Heart right ventricle (tissue), 16 donors: ENCODE measurements around the gene PSMC1. TPM values are rescaled to one million over a fixed set of nuclear protein-coding genes. Genes with fewer than 3 reads are reported as not detected.

Experiments used
- ATAC-seq, 8 donors: fragments of 200-7000 bp; cut with Tn5 transposase; one replicate each; pipeline ENCODE4 v1.9.1; 2020; ENCODE audit warnings: mild to moderate bottlenecking in 8 of 8, moderate library complexity in 8 of 8, moderate number of reproducible peaks in 1 of 8
- DNase-seq, 2 donors: peaks; one replicate each; pipeline ENCODE4 v3.0.0-alpha.2; 2020
- H3K27ac ChIP-seq, 10 donors: fragments of 200-600 bp; sonication (generic) in 2 of 10; one replicate each; pipeline versions ENCODE4 v1.5.0 to v1.8.0; 2020 to 2022; ENCODE audit warnings: mild to moderate bottlenecking in 3 of 10
- H3K27me3 ChIP-seq, 7 donors: fragments of 200-600 bp; one replicate each; pipeline ENCODE4 v1.8.0; 2021 to 2022; ENCODE audit warnings: mild to moderate bottlenecking in 2 of 7
- H3K36me3 ChIP-seq, 9 donors: fragments of 200-600 bp; sonication (generic) in 1 of 9; one replicate each; pipeline versions ENCODE4 v1.5.0 to v1.8.0; 2020 to 2022; ENCODE audit warnings: mild to moderate bottlenecking in 2 of 9
- H3K4me1 ChIP-seq, 9 donors: fragments of 200-600 bp; sonication (generic) in 1 of 9; one replicate each; pipeline versions ENCODE4 v1.5.0 to v1.8.0; 2020 to 2022; ENCODE audit warnings: mild to moderate bottlenecking in 4 of 9
- H3K4me3 ChIP-seq, 10 donors: fragments of 200-600 bp; sonication (generic) in 2 of 10; one replicate each; pipeline versions ENCODE4 v1.5.0 to v1.8.0; 2020 to 2022; ENCODE audit warnings: mild to moderate bottlenecking in 7 of 10, moderate library complexity in 2 of 10
- H3K9me3 ChIP-seq, 11 donors: fragments of 200-600 bp in 10 of 11; sonication (generic) in 2 of 11; one replicate each; pipeline versions ENCODE4 v1.5.0 to v1.8.0; 2013 to 2022; ENCODE audit warnings: mild to moderate bottlenecking in 2 of 11, control low read depth in 1 of 11, moderate library complexity in 1 of 11
- CTCF ChIP-seq, 9 donors: fragments of 200-600 bp; sonication (generic) in 2 of 9; IDR thresholded peaks; one replicate each; pipeline versions ENCODE4 v1.5.0 to v1.8.0; 2021 to 2022; ENCODE audit warnings: antibody characterized with exemption in 9 of 9, mild to moderate bottlenecking in 5 of 9, moderate library complexity in 1 of 9
- WGBS, 2 donors: extraction: QIAGEN DNeasy Blood & Tissue Kit; methylation state at CpG; one replicate each; pipeline ENCODE4 v1.1.7; 2013; ENCODE audit warnings: inconsistent platforms in 1 of 2; 5-methylcytosine and 5-hydroxymethylcytosine counted together
- intact Hi-C, 10 donors: fragments of 100-400 bp; cut with DNase I; formaldehyde crosslinking; loops; one replicate each; pipeline versions ENCODE4 v1.11.1 to v1.14.2; 2022
- polyA plus RNA-seq, 2 donors: library from polyadenylated mRNA; stranded (reverse); fragments of 200-250 nt; gene quantifications; one replicate each; pipeline ENCODE4 v1.2.3, GENCODE V29; 2013
- total RNA-seq, 10 donors: library from RNA; stranded (reverse); fragmentation: NEBNext Ultra II Directional in 3 of 10; extraction: Animal tissue kit (Norgen Biotek cat#: 25700) in 3 of 10; gene quantifications; one replicate each; pipeline versions ENCODE4 v1.2.1 to v1.2.4, GENCODE V29; 2021 to 2023
- donor health status: Arrhythmogenic right ventricular cardiomyopathy.
- donor health status: ischemic (EF 13 %, LVEDD 7.1; RV severe dilation, severe dysfunction).
- donor health status: healthy with polysubstance abuse.
- donor health status: DM: no; HTN: yes; CAD: no.
- donor health status: DM: no; HTN: no; CAD: no.
- donor health status: ischemic (EF 25% LVEDD 6.9; RV normal size, moderate dysfunction).
- donor health status: ischemic (EF 25% LVEDD 5.7; RV mildly dilated, moderate dysfunction).
- donor health status: healthy.
- donor health status: DM: yes; HTN: yes; CAD: no.
- donor health status: Ischemic cardiomyopathy.
- donor health status: ischemic (EF 35%, LVEDD 5.7; RV mildly dilated, moderate dysfunction).
- donor health status: nonischemic (EF 11% LVEDD 7.7; RV severe dilation, severe dysfunction).
- donor health status: DM: yes; HTN: yes; CAD: no.
- donor health status: PGD.
- donor health status: ischemic (EF 29% LVEDD 5.4; RV normal size, mild dysfunction).
- donor health status: nonischemic (EF 23%, LVEDD 6.1; RV moderate dilation, normal function).

The PSMC1 gene
- total and polyA plus RNA-seq, 12 donors = 107 to 226 (median 128) TPM

- Histone ChIP-seq H3K36me3 (peaks cover 0 to 86% (median 43%) of the 10 kb centered on the region in 9 donors), H3K4me3 (no peak overlapping the region), H3K9me3 (no peaks in the 10 kb centered on the region), H3K27me3 (no peaks in the 10 kb centered on the region), H3K4me1 (peaks cover 0 to 37% (median 12%) of the 10 kb centered on the region in 9 donors), H3K27ac (peak overlapping the region in 2 of 10 donors; percentile 15 to 33)
- ATAC-seq = peak in 4 of 8 donors; percentile 10 to 37 (median 22)
- no peak for TF ChIP-seq CTCF (IDR thresholded peaks at IDR 0.05)
- intact Hi-C loops = no loop called here
- no peak for DNase-seq
- WGBS, 2 donors = 80 to 81% methylated on average over 9 of the region's 9 CpGs
Observed at GRCh38 chr14:90274019-90274418, 17.7 kb downstream of the PSMC1 start.

- Histone ChIP-seq H3K9me3 (no peaks in the 10 kb centered on the region), H3K27me3 (no peaks in the 10 kb centered on the region), H3K4me3 (no peak overlapping the region), H3K4me1 (peaks cover 0 to 37% (median 12%) of the 10 kb centered on the region in 9 donors), H3K27ac (peak overlapping the region in 7 of 10 donors; percentile 43 to 87 (median 63)), H3K36me3 (peaks cover 0 to 86% (median 37%) of the 10 kb centered on the region in 9 donors)
- intact Hi-C loops = no loop called here
- no peak for TF ChIP-seq CTCF (IDR thresholded peaks at IDR 0.05)
- WGBS, 2 donors = 59 to 64% methylated on average over 8 of the region's 8 CpGs
- ATAC-seq = peak in 7 of 8 donors; percentile 26 to 84 (median 55)
- DNase-seq = peak in 1 of 2 donors; percentile 41
Observed at GRCh38 chr14:90274808-90275457, 18.6 kb downstream of the PSMC1 start.

GRCh38 chr14:90275458-90275814, 19.1 kb downstream of the PSMC1 start:
- intact Hi-C loops = no loop called here
- H3K27ac ChIP-seq = peak overlapping the region in 8 of 10 donors; percentile 9 to 87 (median 63)
- WGBS, 2 donors = 79 to 82% methylated on average over 9 of the region's 9 CpGs
- H3K27me3 ChIP-seq = no peaks in the 10 kb centered on the region
- ATAC-seq (peak in 2 of 8 donors; percentile 11 to 20), DNase-seq (no peak)
- no peak for TF ChIP-seq CTCF (IDR thresholded peaks at IDR 0.05)
- peaks cover 0 to 86% (median 35%) of the 10 kb centered on the region in 9 donors for H3K36me3 ChIP-seq
- H3K9me3 ChIP-seq = no peaks in the 10 kb centered on the region
- H3K4me3 ChIP-seq = no peak overlapping the region
- H3K4me1 ChIP-seq = peaks cover 0 to 37% (median 12%) of the 10 kb centered on the region in 9 donors

- no peaks in the 10 kb centered on the region for H3K27me3 ChIP-seq
- no peak for TF ChIP-seq CTCF (IDR thresholded peaks at IDR 0.05)
- DNase-seq (no peak), ATAC-seq (no peak)
- H3K9me3 ChIP-seq = no peaks in the 10 kb centered on the region
- peak overlapping the region in 8 of 10 donors; percentile 9 to 87 (median 63) for H3K27ac ChIP-seq
- intact Hi-C loops = no loop called here
- no peak overlapping the region for H3K4me3 ChIP-seq
- H3K4me1 ChIP-seq = peaks cover 0 to 37% (median 12%) of the 10 kb centered on the region in 9 donors
- peaks cover 0 to 86% (median 35%) of the 10 kb centered on the region in 9 donors for H3K36me3 ChIP-seq
- 83 to 84% methylated on average over 8 of the region's 8 CpGs for WGBS, 2 donors
Observed at GRCh38 chr14:90275820-90276219, 19.5 kb downstream of the PSMC1 start.
